ENCODE measurements around the gene ACOX3.

Gene ACOX3

DNA sequence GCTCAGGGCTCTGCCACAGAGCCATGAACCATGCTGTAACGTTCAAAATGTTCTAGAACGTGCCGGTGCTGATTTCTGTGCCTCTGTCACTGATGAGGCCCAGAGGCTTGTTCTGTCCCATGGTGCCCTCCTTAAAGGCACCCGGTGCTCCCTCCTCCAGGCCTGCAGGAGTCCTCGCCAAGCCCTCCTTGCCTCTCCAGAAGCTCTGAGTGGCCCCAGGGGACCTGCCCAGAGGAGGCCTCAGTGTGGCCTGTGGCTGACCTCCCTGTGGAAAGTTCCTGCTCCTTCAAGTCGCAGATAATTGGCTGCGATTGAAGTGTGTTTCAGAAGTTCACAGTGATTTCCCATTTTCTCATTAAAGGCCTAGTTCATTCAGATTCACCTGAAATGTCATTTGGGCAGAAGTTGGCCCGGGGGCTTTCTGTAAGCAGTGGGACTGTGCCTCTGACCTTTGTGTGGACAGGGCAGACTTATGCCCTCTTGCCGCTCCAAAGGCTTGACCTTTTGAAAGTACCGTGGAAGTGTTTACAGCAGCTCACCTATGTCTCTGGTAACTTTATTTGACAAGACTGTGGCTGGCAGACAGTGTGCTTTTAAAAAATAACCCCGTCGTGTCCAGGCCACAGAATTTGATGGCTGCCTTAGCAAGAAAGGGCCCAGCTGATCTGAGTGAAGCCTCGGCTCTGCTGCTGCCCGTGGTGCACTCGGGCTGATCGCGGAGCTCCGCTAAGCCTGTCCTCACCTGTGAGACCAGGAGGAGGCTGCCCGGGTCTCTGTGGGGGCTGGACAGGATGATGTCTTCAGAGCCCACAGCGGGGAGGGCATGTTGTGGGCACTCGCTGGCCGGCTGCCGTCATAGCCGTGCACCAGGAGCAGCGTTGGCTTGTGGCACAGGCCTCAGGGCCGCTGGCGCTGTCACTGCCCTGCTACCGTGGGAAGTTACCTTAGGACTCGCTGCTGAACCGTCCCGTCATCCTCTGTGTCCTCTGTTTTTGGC lies 25.4 kb upstream of the ACOX3 start:
- no peak for DNase-seq

DNA sequence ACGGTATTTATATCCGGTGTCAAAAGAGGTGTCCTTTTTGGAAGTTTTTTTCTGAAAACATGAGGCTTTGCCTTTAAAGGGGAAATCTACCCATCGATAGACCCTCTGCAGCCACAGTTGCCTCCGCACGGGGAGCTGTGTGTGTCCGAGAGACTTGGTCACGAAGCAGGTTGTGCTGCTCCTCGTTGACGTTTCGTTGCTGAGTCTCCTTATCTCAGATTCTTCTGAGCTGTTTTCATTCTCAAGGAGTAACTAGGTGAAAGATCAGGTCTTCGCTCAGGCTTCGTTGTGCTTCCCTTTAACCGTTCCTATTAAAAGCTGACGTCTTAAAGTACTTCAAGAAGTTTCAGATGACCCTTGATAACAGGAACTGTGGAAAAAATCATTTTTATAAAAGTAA lies 23.9 kb upstream of the ACOX3 start:
- DNase-seq = no peak

DNA sequence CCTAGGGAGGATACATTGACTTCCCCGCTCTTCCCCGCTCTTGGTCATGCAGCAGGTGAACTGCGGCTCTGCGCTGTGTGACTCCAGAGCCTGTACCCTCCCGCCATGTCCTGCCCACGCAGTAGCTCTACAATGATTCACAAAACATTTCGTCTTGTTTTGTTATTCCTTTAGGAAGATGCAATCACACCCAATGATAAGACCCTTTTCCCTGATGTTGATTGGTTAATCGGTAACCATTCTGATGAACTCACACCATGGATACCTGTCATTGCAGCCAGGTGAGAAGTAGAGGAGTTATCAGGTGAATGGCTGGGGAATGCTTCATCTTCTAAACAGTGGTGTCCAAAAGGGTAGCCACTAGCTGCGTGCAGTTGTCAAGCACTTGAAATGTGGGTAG lies 23.3 kb upstream of the ACOX3 start:
- no peak for DNase-seq

DNA sequence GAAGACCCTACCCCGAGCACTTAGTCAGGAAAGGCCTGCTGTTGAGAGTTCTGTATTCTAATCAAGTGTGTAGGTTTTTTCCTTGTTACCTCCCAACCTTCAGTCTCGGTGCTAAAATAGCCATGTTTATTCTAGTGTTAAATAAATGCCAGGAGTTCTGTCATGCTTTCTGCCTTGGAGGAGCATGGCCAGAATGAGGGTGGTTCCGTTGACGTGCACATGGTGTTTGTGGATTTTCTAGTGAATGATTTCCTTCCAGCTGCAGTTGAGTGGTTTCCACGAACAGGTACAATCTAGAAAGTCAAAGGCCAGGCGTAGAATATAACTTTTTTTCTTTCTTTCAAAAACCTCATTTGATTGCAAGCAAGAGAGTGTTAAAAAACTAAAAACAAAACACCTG lies 21.1 kb upstream of the ACOX3 start:
- DNase-seq = no peak

DNA sequence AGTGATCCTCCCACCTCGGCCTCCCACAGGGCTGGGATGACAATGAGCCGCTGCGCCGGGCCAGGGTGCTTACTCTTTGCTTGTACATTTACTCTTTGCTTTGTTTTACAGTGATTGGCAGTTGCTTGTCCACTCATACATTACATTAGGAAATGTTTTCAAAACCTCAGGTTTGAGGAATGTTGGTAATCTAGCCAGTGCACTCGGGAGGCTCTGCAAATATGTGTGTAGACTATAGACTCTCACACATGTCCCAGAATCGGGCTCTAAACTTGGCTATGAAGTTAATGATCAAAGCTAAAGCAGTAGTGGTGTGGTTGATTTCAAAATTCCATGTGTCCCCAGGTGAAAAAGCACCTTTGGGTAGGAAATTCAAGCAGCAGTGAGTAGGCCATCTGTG lies 20.6 kb upstream of the ACOX3 start:
- no peak for DNase-seq

DNA sequence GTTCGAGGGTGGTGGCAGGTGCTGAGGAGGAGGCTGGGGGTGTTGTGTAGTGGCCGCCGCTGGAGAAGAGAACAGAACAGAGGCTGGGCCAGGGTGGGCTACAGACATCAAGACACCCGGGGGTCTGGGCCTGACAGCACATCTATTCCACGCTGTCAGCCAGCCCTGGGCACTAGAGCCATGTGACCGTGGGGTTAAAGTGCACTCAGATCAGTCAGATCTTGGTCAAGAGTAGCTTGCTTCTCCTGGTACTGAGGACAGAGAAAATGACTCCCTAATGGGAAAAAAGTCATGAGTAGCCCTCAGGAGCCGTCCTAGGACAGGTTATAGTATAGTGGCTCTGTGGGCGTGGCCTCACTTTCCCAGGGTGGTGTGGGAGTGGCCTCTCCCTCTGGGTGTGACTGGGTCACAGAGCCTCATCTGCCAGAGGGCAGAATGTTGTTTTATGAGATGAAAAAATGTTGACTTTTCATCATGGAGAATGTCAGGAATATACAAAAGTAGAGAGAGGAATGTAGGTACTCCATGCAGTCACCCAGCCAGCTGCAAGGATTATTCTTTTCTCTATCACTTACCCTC lies 19.4 kb upstream of the ACOX3 start:
- DNase-seq = no peak

DNA sequence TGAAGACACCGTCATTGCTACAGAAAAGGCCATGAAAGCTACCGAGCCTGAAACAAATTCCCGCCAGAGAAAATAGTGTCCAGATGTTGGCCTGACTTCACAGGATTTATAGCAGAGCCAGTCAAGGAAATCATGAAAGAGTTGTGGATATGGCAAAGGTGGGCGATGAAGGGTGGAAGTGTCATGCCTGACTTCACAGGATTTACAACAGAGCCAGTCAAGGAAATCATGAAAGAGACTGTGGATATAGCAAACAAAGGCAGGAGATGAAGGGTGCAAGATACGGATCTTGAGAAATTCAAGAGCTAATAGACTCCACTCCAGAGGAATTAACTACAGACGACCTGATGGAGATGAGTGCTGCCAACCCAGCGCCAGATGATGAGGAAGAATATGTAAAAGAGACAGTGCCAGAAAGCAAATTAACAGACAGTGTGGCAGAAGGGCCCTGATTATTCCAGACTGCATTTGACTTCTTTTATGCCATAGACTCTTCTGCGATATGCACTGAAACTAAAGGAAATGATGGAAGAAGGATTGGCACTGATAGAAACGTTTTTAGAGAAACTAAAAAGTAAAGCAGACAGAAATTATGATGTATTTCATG lies 17.2 kb upstream of the ACOX3 start:
- DNase-seq = no peak

DNA sequence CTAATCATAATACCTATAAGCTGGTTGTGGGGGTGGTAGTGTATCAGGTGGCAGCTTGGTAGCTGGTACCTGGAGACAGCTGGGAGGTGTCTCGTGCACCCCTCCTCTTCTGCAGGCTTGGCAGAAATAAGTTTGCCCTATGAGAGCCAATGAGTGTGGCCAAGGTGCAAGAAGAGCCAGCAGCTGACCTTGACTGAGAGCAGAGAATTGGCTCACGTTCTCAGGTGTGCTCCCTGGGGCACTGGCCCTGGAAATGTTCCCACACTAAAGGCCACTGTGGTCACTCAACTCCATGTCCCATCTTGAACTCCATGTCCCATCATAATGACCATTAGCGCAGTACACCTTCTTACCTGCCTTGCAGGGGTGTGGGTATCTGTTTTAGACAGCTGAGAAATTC lies 13.4 kb upstream of the ACOX3 start:
- DNase-seq = no peak

DNA sequence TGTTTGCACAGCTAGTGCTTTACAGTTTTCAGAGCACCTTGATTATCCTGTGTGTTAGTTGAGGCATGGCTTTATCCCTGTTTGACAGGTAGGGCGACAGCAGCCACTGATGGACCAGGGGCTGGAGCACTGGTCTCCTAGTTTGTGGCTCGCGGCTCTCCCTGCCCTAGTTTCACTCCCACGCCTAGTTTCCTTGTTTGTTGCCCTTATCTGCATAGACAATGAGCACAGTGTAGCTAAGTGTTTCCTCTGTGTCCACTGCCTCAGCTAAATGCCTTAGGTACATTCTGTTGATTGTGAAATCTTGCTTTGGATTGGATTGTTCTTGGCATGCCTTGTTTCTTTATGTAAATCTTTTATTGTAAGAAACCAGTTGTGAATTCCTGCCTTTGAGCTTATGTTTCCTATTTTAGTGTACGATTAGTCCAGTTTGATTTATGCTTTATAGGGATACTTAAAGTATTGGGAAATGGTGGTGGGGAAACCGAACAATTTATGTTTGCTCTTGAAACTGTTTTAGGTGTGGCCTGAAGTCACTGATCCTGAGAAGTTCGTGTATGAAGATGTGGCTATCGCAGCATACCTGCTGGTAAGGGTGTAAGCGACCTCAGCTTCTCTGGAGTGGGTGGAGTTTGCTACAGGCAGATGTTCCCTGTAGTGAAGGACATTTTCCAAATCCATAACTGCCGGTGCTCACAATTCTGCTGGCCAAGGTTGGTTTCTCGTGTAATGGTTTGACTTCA lies 11.1 kb upstream of the ACOX3 start:
- DNase-seq = no peak

DNA sequence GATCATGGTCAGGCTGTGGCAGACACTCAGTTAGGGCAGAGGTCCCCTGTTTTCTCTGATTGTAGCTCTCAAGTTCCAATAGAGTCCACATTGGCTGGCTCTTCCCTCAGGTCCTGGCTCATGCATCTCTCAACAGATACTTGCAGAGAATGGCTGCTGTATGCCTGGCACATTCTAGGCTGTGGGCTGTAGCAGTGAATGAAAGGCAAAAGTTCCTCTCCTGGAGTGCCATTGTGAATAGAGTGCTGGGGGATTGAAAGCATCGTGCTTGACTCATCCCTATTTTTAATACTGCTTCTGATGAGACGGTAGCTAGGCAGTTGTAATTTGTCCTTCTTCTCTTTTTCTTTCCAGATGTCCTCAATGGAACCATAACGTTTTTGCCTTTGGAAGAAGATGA lies 5.6 kb upstream of the ACOX3 start:
- DNase-seq = no peak

DNA sequence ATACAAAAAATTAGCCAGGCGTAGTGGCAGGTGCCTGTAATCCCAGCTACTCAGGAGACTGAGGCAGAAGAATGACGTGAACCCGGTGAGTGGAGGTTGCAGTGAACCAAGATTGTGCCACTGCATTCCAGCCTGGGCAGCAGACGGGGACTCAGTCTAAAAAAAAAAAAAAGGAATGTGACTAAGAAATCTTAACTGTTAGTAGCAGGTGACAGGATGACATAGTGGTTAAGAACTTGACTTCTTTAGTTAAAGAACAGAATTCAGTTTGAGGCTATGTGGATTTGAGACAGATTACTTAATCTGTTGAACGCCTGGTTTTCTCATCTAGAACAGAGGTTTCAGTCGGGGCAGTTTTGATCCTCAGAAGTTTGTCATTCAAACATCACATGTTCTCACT lies 3.3 kb upstream of the ACOX3 start:
- no peak for DNase-seq

DNA sequence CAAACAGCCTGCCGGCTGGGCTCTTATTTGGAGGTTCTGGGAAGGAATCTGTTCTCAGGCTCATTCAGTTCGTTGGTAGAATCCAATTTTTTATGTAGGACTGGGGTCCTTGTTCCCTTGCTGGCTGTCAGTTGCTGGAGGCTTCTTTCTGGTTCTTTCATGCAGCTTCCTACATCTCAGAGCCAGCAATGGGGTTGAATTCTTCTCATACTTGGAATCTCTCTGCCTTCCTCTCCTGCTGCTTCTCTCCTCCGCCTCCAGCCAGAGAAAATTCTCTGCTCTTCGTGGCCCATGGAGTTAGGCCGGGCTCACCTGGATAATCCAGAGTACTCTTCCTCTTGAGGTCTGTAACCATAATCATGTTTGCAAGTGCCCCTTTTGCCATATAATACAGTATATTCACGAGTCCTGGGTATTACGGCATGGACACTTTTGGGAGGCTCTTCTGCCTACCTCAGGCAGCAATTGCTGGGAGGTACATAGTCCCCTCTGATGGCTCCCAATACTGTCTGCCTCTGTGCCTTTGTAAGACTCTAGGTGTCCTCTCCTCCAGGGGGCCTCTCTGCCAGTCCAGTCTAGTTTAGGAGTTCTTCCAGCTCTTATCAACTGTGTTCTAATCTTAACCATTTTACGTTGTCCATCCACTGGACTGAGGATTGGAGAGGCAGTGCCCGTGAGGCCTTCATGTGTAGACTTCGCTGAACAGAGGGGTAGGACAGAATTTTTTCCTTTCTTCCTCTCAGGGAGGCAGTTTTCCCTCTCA lies 2.3 kb upstream of the ACOX3 start:
- no peak for DNase-seq

DNA sequence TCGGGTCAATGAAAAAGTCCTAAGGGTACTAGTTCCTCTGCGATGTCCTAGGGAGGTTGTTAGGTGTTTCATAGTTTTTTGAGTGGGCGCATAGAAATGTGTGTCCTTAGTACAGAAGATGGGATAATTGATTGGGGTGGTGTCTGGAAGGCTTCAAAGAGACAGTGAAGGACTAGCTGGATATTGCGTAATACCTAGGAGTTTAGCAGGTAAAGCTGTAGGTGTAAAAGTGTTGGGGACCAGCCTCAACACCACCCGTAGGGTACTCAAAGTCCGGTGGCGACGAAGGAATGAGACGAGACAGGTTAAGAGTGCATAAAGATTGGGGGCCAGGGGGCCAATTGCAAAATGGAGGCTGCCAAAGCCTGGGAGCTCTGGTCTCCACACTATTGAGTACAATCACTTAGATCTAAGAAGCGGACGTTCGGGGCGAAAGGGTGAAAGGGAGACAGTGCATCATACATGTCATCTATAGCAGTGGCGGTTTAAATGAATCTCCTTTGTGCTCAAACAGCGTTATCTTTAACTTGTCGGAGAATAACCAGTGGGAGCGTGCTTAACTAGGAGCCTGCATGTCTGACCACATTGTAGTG lies 1.1 kb upstream of the ACOX3 start:
- no peak for DNase-seq

DNA sequence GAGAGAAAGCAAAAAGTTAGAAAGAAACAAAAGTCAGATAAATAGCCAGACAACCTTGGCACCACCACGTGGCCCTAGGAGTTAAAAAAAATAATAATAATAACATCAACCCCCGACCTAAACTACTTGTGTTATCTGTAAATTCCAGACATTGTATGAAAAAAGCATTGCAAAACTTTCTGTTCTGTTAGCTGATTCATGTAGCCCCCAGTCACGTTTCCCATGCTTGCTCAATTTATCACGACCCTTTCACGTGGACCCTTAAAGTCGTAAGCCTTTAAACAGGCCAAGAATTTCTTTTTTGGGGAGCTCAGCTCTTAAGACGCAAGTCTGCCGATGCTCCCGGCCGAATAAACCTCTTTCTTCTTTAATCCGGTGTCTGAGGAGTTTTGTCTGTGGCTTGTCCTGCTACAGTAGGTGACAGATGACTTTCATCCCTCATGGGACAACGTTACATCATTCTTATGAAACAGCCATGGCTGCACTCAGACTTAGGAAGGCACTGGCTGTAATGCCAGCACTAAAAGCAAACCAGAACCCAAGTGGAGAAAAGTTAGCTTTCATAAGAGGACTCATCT lies 520 bp downstream of the ACOX3 start:
- DNase-seq = no peak

DNA sequence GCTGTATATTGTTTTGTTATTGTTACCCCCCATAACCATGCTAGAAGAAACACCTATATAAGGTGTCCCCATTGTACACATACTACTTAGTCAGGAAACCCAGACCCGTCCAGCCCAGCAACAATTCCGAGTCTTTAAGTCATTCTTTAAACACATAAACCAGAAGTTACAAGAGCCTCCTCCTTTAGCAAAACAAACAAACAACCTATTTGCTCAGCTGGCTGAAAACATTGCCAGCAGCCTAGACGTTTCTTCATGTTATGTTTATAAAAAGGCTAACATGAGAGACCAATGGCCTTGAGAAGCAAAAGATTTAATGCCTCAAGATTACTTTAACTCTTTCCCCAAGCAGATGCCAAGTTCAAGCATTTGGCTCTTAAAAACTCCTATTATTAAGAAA lies 1.4 kb downstream of the ACOX3 start:
- DNase-seq = no peak

DNA sequence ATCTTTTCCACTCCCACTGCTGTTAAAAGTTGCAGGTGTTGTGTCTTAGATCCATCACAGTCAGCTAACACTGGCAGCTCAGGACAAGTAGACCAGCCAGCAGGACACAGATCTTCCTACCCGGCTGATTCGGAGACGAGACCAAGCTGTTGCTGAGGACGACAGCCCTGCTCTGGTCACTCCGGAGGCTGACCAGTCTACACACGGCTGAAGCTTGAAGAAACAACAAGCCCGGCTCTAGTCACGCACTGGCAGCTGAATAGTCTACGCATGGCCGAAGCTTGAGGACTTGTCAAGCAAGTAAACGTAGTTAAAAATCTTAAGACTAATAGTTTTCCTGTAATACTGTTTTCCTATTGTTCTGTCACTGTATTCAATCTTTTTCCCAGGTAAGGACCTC lies 1.8 kb downstream of the ACOX3 start:
- no peak for DNase-seq

DNA sequence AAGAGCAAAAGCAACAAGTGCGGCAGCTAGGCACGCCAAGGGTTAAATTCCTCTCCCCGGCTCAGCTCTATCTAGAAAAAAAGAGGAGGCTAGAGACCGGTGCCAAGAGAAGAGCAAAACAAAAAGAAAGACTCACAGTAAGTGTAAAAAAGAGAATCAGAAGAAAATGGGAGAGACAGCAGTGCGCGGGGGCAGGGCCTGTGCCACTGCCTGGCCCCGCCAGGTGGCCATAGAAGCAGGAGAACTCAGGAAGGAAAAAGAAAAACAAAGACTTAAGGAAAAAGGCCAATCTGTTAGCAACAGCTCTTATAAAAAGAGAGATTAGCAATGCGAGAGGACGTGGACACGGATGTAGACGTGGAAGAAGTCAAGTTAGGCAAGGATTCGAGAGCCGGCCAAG lies 3.2 kb downstream of the ACOX3 start:
- no peak for DNase-seq

DNA sequence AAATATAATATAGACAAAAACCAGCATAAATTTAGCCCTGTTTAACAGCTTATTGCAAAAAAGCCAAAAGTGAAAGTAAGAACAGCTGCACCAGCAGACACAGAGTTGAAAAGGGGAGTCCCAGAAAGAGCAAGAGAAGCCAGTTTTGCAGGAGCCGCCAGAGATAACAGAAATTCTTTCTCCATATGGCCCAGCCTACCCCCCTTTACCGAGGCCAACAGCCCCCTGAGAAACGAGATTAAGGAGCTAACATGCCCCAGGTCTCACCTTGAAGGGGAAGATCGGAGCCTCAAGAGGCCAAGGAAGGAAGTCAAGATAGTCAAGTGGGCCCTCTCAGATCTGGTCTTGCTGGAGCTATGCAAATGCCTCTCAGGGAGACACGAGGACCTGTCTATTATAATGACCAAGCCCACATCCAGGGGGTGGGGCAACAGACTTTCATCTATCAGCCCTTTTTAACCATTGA lies 4.8 kb downstream of the ACOX3 start:
- no peak for DNase-seq

DNA sequence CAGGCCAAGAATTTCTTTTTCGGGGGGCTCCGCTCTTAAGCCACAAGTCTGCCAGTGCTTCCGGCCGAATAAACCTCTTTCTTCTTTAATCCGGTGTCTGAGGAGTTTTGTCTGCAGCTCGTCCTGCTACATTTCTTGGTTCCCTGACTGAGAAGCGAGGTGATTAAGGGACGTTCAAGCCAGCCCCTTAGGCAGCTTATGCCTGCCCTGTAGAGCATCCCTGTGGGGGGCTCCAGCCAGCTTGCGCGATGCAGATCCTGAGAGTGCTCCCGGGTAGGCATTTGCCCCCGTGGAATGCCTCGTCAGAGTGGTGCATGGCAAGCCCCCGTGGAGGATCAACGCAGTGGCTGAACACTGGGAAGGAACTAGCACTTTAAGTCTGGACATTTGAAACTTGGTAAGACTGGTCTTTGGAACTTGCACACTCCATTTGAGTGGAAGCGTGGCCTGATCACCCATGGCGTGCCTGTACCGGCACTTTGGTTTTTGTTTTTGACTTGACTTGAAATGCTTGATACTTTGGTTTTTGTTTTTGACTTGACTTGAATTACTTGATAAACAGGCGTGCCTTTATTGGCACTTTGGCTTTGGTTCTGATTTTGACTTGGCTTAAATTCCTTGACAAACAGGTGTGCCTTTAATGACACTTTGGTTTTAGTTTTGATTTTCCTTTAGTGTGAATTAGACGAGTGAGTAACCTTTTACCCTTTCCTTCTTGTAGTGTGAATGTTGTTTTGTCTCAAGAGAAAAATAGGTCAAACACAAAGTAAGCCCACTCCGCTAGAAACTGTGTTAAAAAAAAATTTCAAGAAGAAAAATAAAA lies 6.1 kb downstream of the ACOX3 start:
- DNase-seq = no peak

DNA sequence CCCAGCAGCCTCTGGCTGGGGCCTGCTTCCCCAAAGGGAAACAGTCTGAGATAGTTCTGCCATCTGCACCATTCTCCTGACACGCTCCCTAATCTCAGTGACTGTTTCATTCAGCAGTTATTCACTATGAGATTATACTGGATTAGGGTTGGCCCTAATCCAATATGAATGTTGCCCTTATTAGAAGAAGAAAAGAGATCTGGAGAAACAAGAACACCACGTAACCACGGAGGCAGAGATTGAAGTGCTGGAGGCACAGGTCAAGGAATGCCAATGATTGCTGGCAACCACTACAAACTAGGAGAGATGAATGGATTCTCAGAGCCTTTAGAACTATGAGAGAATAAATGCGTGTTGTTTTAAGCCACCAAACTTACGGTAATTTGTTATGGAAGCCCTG lies 7.4 kb downstream of the ACOX3 start:
- DNase-seq = no peak

DNA sequence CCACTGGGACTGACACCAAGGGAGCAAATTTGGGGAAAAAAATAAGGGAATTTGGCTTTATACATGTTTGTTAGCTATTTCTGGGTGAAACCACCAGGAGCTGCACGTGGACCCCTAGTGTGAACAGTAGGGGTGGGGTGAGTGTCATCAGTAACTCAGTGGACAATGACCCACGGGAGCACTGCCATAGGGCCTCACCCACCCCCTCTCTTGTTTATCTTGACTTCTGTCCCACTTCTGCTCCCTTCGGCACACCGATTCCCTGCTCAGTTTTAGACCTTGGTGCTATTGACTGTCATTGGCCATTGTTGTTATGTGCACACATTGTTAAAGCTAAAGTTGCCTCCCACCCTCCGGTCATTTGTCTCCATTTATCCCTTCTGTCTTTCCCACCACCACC lies 9.0 kb downstream of the ACOX3 start:
- DNase-seq = no peak

Data from cortex of kidney (tissue), 1 donor.